CD4-positive, alpha-beta T cell treated with Interleukin-17A for 4 hours (primary cell): ENCODE results near the gene CDH6.

Experiments
- DNase-seq: peaks from one replicate; pipeline ENCODE4 v3.0.0-alpha.2; 2020; ENCODE audit warnings: mixed read lengths

The CDH6 gene

GRCh38 chr5:31193591-31194467 lies at the start of gene CDH6:
Gene CDH6 (plus strand): TSS chr5:31193686. CDS start chr5:31267474, 73,788 bp downstream.
- DNase-seq = no peak

GRCh38 chr5:31144364-31144763 lies 49.1 kb upstream of the CDH6 start:
- no peak for DNase-seq

DNA sequence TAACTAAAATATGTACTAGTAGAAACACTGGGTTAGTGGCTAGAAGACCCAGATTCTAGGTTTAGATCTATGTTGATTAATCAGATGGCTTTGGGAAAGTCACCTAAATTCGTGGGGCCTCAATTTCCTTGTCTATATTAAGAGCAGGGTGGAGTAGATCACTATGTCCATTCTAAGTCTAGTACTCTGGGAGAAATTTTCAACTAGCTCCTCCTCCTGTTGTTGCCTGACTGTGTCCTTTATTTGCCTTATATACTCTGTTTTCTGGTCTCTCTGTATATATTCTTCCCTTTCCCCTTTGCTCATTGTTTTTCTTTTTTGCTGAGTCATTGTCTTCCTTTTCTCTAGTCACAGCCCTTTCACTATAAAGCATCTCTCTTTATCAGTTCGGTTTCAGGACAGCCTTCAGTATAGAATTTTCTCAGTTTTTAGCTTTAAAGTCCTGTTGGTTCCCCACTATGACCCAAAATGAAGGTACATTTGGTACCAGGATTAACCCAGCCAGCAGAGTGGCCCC lies 44.5 kb upstream of the CDH6 start:
- DNase-seq = no peak

DNA sequence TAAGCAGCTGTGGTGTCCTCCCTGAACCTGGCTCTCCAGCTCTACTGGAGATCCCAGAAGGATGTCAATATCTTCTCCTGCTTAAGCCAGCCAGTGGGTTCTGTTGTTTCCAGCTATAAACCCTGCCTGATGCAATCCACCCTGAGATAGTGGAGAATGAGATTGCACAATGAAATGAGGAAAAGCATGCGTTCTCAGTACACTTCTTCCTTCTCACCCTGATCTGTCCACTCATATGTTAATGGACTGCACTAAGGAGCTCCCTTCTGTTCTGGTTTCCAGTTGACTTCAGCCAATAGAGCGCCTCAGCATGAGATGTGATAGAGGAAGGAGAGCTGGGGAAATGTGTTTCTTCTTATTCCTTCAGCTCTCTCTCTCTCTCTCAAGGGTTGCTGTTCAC lies 40.0 kb upstream of the CDH6 start:
- no peak for DNase-seq

GRCh38 chr5:31156631-31157160 lies 36.8 kb upstream of the CDH6 start:
- no peak for DNase-seq

DNA sequence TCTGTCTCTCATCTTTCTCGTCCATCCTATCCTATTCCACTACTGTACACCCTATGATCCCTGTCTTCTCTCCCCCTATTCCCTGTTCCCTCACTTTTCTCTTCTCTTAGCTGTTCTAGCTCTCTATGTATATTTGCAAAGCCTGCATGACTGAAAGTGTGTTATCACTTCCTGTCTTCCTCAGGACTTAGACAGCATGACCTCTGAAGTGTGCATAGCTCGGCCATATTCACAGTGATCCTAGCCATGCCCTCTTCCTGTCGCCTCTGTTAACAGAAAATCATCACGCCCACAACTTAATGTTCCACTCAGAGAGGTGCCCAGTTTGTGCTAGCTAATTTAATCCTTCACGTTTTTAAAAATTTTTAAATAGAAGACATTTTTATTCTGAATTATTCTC lies 35.8 kb upstream of the CDH6 start:
- DNase-seq = no peak

- no peak for DNase-seq
These were observed 34.8 kb upstream of the CDH6 start for GRCh38 chr5:31158686-31159085.

GRCh38 chr5:31161781-31162181 lies 31.7 kb upstream of the CDH6 start:
- DNase-seq = no peak

GRCh38 chr5:31165729-31166128 lies 27.8 kb upstream of the CDH6 start:
- no peak for DNase-seq

DNA sequence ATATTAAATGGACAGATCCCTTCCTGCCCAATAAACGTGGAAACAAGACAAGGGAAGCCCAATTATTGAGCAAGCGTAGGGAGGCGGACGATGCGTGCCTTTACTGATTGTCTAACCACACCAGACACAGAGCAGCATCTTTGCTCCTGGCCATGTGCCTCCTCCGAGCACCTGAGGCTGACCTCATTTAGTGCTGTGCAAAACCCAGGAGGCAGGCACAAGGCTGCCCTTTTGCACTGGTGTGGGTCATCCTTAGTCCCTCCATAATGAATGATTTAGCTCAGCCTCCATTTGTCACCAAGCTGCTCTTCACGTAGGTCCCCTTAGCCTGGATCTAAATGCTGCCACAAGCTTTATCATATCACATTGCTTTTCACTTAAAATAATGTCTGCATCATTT lies 24.1 kb upstream of the CDH6 start:
- no peak for DNase-seq

DNA sequence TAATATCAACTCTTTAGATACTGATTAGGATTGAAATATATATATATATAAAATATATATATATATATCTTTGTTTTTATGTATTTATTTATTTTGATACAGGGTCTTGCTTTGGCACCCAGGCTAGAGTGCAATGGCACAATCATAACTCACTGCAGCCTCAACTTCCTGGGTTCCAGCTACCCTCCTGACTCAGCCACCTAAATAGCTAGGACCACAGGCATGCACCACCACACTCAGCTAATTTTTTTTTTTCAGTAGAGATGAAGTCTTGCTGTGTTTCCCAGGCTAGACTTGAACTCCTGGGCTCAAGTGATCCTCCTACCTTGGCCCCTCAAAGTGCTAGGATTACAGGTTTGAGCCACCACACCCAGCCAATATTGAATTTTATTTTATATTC lies 20.6 kb upstream of the CDH6 start:
- DNase-seq = no peak

GRCh38 chr5:31173614-31174013 lies 19.9 kb upstream of the CDH6 start:
- no peak for DNase-seq

DNA sequence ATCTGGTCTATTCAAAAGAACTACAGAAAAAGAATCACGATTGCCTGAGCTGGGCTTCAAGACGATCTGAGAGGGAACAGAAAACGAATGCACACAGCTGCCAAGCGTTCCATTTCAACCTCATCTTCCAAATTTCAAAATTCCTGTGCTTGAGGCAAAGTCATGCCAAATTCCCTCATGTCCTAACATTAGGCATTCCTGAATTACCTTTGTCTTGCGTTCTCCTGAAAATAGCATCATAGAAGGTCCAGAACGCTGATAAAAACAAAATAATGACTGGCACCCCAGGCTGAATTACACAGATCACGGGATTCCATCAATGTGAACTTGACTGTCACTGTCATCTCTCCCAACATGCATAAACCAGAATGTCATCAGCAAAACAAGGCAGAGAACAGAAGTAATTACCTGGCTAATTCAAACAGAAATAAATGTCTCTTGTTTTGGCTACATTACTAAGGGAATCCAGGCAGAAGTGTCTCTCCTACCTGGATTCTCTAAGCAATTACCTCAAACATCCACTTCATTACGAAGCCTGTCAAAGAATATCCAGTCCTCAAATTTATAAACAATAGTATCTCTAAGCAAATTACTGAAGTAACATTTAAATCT lies 12.0 kb upstream of the CDH6 start:
- DNase-seq = no peak

DNA sequence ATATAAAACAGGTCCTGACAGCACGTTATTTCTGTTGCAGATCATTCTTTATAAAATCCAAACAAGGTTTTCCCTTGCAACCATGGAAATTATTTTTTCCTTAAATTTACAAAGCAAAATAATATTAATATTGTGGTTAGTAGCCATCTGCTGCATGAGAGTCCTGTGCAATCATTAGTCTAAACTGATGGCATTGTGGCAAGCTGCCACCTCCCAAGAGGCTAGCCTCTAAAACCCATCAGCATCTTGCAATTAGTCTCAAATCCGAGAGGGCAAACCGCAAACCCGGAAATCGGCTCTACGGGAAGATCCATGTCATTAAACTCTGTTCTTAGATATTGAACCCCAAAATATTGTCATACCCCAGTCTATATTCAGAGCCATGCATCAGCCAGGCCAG lies 11.3 kb upstream of the CDH6 start:
- DNase-seq = no peak

GRCh38 chr5:31185951-31186350 lies 7.5 kb upstream of the CDH6 start:
- DNase-seq = no peak

- DNase-seq = no peak
These were observed 6.7 kb upstream of the CDH6 start for GRCh38 chr5:31186672-31187267.

DNA sequence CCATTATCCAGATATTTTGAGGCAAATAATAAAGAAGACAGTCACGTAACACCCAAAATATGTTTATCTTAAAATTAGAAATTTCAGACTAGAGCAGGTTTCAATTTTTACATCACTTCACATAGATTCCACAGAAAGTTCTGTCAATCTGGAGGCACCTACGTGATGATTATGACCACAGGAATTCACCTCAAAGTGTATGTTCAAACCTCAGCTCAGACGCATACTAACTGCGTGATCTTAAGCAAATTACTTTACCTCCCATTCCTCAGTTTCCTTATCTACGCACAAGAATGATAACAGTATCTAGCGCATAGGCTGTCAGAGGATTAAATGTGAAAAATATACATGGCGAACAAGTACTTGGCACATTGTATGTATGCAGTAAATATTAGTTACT lies 5.9 kb upstream of the CDH6 start:
- DNase-seq = no peak

- DNase-seq = no peak
These were observed 1.0 kb upstream of the CDH6 start for GRCh38 chr5:31192442-31192841.

DNA sequence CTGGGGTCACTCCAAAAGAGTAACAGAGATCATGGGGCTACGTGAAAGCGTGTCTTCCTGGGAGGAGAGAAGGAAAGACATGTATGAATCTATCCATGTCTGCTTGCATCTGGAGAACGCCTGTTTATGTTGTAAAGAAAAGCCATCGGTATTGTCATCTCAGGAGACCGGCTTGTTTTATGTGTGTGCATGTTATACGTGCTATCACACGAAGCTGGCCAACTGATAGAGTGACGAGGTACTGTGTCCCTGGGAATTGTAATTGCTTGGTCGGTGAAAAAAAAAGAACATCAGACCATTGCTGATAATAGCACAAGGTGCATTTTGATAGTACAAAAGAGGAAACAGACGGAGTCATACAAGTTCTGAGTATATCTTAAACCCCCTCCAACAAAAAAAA lies 370 bp upstream of the CDH6 start:
- no peak for DNase-seq

DNA sequence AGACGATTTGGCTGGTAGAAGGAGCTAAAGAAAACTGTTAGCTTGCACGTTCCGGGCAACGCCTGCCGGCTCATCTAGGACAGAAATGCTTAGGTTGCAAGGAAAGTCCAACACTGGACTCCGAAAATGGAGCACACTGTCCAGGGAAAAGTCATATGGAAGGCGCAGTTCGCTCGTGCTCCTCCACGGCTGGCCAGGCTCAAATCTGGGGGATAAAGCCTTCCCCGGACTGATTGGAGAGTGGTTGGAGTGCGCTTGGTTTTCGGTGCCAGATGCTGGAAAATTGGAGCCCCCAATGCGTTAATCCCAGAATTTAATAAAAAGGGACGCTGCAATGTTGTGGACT lies 955 bp downstream of the CDH6 start:
- DNase-seq = no peak

GRCh38 chr5:31194892-31195555 lies 1.5 kb downstream of the CDH6 start:
- DNase-seq = no peak

GRCh38 chr5:31196309-31196708 lies 2.8 kb downstream of the CDH6 start:
- no peak for DNase-seq

- no peak for DNase-seq
These were observed 3.7 kb downstream of the CDH6 start for GRCh38 chr5:31197183-31197582.
